ENCODE measurements around the gene CAMP. TPM values are rescaled to one million over a fixed set of nuclear protein-coding genes. Genes with fewer than 3 reads are reported as not detected.
"Not testable (repeated sequence)": the region's sequence is repeated elsewhere in the genome, so short reads cannot be mapped to it uniquely, and the experiment has no call there.

CAMP gene
- polyA plus RNA-seq, 4 donors, result 0.23 to 1.5 (median 0.82) TPM

DNA sequence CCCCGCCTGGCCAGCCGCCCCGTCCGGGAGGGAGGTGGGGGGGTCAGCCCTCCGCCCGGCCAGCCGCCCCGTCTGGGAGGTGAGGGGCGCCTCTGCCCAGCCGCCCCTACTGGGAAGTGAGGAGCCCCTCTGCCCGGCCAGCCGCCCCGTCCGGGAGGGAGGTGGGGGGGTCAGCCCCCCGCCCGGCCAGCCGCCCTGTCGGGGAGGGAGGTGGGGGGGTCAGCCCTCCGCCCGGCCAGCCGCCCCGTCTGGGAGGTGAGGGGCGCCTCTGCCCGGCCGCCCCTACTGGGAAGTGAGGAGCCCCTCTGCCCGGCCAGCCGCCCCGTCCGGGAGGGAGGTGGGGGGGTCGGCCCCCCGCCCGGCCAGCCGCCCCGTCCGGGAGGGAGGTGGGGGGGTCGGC is 11.5 kb upstream of the CAMP start:
- DNase-seq (ENCODE audit: low read depth in 4 of 4, low spot score in 3 of 4), result not testable (repeated sequence)

GRCh38 chr3:48214225-48214624 is 9.1 kb upstream of the CAMP start:
- DNase-seq (ENCODE audit: low read depth in 4 of 4, low spot score in 3 of 4), result no peak

GRCh38 chr3:48215019-48215418 is 8.3 kb upstream of the CAMP start:
- no peak for DNase-seq (ENCODE audit: low read depth in 4 of 4, low spot score in 3 of 4)

DNA sequence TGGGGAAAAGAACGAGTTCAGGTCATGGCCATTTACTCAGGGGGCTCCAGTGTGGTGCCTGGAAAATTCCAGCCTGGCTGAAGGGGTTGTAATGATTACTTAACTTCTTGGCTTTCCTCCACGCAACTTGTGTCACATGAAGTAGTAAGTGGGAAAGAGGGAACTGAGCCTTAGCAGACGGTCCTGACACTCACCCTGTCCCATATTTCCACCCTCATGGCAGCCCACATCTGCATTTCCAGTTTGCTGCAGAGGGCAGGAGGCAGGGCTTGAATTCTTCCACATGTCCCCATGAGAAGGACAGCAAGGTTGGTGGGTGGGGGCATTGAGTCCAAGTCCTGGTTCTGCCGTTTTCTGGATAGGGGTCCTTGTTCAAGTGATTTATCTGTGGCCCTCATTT is 7.8 kb upstream of the CAMP start:
- peak in 2 of 4 donors; percentile 43 to 50 for DNase-seq (ENCODE audit: low read depth in 4 of 4, low spot score in 3 of 4)

DNA sequence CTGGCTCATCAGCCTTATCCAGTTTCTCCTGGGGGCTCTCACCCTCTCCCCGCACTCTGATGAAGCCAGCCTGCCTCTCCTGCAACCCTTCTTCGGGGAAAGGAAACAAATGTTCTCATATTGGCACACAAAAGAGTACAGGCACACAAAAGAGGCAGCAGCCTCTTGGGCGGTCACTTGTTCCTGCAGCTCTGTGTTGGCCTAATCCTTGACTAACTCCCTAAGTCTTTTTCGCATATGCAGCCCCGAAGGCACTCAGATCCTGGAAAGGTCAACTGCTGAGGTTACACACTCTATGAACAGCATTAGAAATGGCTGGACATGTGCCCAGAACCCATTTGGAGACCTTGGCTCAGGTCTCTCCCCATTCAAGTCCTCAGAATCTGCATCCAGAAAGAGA is 7.4 kb upstream of the CAMP start:
- DNase-seq (ENCODE audit: low read depth in 4 of 4, low spot score in 3 of 4), result no peak

DNA sequence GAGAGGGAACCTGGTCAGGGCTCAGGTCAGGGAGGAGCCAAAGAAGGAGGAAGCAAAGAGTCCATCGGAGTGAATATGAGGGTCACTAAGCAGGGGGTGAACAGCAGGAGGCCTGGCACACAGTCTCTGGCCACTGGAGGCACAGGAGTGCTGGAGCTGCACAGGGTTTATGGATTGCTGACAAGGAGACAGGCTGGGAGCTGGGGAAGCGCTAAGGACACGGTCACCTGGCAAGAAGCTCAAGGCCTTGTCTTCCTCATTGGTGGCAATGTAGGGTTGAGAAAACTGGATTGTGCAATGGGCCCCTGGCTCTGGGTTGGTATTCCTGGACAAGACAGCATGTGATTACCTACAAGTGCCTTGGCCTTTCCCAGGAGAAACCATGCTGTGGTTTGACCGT is 5.8 kb upstream of the CAMP start:
- no peak for DNase-seq (ENCODE audit: low read depth in 4 of 4, low spot score in 3 of 4)

- no peak for DNase-seq (ENCODE audit: low read depth in 4 of 4, low spot score in 3 of 4)
Observed at GRCh38 chr3:48218537-48218936, 4.8 kb upstream of the CAMP start.

- no peak for DNase-seq (ENCODE audit: low read depth in 4 of 4, low spot score in 3 of 4)
Observed at GRCh38 chr3:48219543-48219942, 3.8 kb upstream of the CAMP start.

- DNase-seq (ENCODE audit: low read depth in 4 of 4, low spot score in 3 of 4), result no peak
Observed at GRCh38 chr3:48220746-48221145, 2.5 kb upstream of the CAMP start.

DNA sequence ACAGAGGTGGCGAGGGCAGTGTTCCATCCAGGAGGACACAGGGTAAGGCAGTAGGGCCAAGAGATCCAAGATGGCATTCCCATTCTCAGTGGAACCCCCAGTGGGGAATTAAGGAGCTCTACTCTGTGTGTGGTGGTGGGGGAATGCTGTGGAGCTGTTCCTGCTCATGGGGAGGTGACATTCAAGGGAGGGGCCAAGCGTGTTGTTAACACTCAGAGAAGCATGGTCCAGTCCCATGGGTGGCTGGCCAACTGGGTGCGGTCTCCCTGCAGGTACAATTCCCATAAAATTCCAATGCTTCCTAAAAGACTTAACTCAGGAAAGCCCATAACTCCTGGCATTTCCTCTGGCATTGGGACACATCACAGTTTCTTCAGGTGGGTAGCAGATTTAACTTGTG is 2.3 kb downstream of the CAMP start:
- DNase-seq (ENCODE audit: low read depth in 4 of 4, low spot score in 3 of 4), result no peak

- DNase-seq (ENCODE audit: low read depth in 4 of 4, low spot score in 3 of 4), result no peak
Observed at GRCh38 chr3:48226939-48227338, 3.6 kb downstream of the CAMP start.

- no peak for DNase-seq (ENCODE audit: low read depth in 4 of 4, low spot score in 3 of 4)
Observed at GRCh38 chr3:48232232-48232631, 8.9 kb downstream of the CAMP start.

DNA sequence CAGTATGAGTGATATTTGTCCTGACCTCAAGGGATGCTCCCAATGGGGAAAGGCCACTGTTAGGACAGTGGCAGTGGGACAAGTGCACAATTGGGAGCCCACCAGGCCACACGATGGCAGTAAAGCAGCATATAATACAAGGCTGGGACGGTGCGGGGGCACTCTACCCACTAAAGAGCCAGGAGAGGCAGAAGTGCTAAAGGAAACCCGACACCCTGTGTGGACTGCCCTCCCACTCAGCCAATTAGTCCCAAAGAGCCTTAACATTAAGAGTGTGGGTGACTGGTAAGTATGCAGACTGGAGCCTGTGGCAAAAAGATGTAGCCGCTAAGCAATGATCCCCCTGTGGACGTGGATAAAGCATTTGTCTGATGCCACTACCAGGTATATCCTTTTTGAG is 9.4 kb downstream of the CAMP start:
- DNase-seq (ENCODE audit: low read depth in 4 of 4, low spot score in 3 of 4), result peak in 3 of 4 donors; percentile 33 to 65 (median 50)

- DNase-seq (ENCODE audit: low read depth in 4 of 4, low spot score in 3 of 4), result no peak
Observed at GRCh38 chr3:48233542-48233941, 10.2 kb downstream of the CAMP start.

GRCh38 chr3:48236531-48236930 is 13.2 kb downstream of the CAMP start:
- DNase-seq (ENCODE audit: low read depth in 4 of 4, low spot score in 3 of 4), result no peak

GRCh38 chr3:48238531-48239085 is 15.3 kb downstream of the CAMP start:
- DNase-seq (ENCODE audit: low read depth in 4 of 4, low spot score in 3 of 4), result no peak

- no peak for DNase-seq (ENCODE audit: low read depth in 4 of 4, low spot score in 3 of 4)
Observed at GRCh38 chr3:48240000-48240963, 17.0 kb downstream of the CAMP start.

DNA sequence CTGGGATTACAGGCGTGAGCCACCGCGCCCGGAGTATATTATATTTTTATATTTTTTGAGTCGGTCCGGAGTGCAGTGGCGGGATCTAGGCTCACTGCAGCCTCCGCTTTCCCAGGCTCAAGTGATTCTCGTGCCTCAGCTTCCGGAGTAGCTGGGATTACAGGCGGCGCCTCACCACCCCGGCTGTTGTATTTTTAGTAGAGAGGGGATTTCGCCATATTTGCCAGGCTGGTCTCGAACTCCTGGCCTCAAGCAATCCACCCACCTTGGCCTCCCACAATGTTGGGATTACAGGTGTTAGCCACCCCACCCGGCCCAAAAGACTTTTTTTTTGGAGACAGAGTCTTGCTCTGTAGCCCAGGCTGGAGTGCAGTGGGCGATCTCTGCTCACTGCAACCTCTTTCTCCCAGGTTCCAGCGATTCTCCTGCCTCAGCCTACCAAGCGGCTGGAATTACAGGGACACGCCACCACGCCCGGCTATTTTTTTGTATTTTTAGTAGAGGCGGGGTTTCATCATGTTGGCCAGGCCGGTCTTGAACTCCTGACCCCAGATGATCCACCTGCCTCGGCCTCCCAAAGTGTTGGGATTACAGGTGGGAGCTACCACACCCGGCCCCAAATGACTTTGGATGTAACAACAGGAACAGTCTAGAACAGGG is 18.6 kb downstream of the CAMP start:
- no peak for DNase-seq (ENCODE audit: low read depth in 4 of 4, low spot score in 3 of 4)

GRCh38 chr3:48243886-48244285 is 20.6 kb downstream of the CAMP start:
- DNase-seq (ENCODE audit: low read depth in 4 of 4, low spot score in 3 of 4), result no peak

DNA sequence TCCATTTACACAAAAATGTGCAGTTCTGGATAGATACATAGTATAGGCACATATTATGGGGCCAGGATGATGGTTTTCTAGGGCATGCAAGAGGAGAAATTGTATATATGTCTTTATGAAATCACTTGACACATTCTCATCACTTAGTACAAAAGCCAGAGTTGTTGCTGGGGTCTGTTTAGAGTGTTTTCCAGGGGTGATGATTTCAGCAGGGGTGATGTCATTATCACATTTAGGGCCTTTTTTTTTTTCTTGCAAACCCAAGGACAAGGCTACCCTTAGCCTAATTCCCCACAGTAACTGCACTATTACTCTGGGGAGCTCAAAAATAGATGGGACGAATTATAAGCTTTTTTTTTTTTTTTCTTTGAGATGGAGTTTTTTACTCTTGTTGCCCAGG is 21.2 kb downstream of the CAMP start:
- DNase-seq (ENCODE audit: low read depth in 4 of 4, low spot score in 3 of 4), result no peak

GRCh38 chr3:48245136-48245535 is 21.8 kb downstream of the CAMP start:
- no peak for DNase-seq (ENCODE audit: low read depth in 4 of 4, low spot score in 3 of 4)

DNA sequence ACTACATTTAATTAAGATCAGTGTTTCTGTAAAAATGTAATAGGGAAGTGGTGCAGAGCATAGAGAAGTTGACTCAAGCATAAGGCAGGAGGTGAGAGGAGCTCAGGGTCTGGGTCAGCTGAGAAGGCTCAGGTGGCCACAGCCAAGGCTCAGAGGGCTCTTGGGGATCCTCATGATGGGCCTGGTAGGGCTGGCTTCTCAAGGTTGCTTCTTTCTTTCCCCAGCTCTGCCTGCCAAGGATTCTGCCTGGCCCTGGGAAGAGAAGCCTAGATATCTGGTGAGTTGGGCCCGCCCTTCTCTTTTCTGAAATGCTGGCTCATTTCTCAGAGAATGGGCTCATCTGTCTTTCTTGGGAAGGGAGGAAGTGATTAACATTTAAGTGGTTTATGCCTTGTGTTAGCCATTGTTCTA is 24.1 kb downstream of the CAMP start:
- no peak for DNase-seq (ENCODE audit: low read depth in 4 of 4, low spot score in 3 of 4)
